Tibial artery (tissue), 4 donors: Measurements from ENCODE around the gene MYO1B.

Experiments used
- DNase-seq, 2 donors: peaks; one replicate each; pipeline ENCODE4 v3.0.0-alpha.2; 2019
- H3K27ac ChIP-seq, 2 donors: fragments of 200-600 bp; sonication (generic) in 1 of 2; 1 replicate in 1 of 2; 2 replicates in 1 of 2; pipeline ENCODE4 v1.5.1; 2018 to 2019; ENCODE audit warnings: mild to moderate bottlenecking in 1 of 2
- H3K27me3 ChIP-seq, 2 donors: fragments of 200-600 bp; sonication (generic) in 1 of 2; one replicate each; pipeline versions ENCODE4 v1.5.1 to v1.6.0; 2016 to 2019
- H3K36me3 ChIP-seq, 3 donors: fragments of 200-600 bp; sonication (generic) in 2 of 3; one replicate each; pipeline ENCODE4 v1.5.1; 2016 to 2019; ENCODE audit warnings: mild to moderate bottlenecking in 2 of 3
- H3K4me1 ChIP-seq, 4 donors: fragments of 200-600 bp; sonication (generic) in 2 of 4; 1 replicate in 3 of 4; 2 replicates in 1 of 4; pipeline ENCODE4 v1.5.1; 2016 to 2019
- H3K4me3 ChIP-seq, 2 donors: fragments of 200-600 bp; sonication (generic) in 1 of 2; 1 replicate in 1 of 2; 2 replicates in 1 of 2; pipeline ENCODE4 v1.5.1; 2018 to 2019; ENCODE audit warnings: mild to moderate bottlenecking in 2 of 2
- H3K9me3 ChIP-seq, 3 donors: fragments of 200-600 bp; sonication (generic) in 1 of 3; one replicate each; pipeline ENCODE4 v1.5.1; 2016 to 2019
- CTCF ChIP-seq, 2 experiments: fragments of 200-600 bp in 1 of 2; fragments of 450-650 bp in 1 of 2; IDR thresholded peaks; one replicate each; pipeline ENCODE4 v1.5.1; 2017 to 2019; ENCODE audit warnings: antibody characterized with exemption in 2 of 2, mild to moderate bottlenecking in 1 of 2, moderate library complexity in 1 of 2
- intact Hi-C: fragments of 100-400 bp; cut with DNase I; formaldehyde crosslinking; loops from one replicate; pipeline ENCODE4 v1.15.0; 2023; ENCODE audit warnings: low total_unique reads

The MYO1B gene

GRCh38 chr2:191369034-191369433 lies 123.8 kb downstream of the MYO1B start:
- peaks cover 0 to 50% (median 14%) of the 10 kb centered on the region in 4 donors for H3K4me1 ChIP-seq
- intact Hi-C loops, result no loop called here
- no peaks in the 10 kb centered on the region for H3K9me3 ChIP-seq
- H3K27ac ChIP-seq, result no peak overlapping the region
- no peak for TF ChIP-seq CTCF (IDR thresholded peaks at IDR 0.05)
- H3K27me3 ChIP-seq, result no peaks in the 10 kb centered on the region
- peaks cover 0 to 8% (median 0%) of the 10 kb centered on the region in 3 donors for H3K36me3 ChIP-seq
- no peak for DNase-seq
- H3K4me3 ChIP-seq, result no peak overlapping the region

GRCh38 chr2:191374366-191374765 lies 129.2 kb downstream of the MYO1B start:
- H3K36me3 ChIP-seq, result no peaks in the 10 kb centered on the region
- no peak overlapping the region for H3K4me3 ChIP-seq
- no peak for DNase-seq
- peaks cover 0 to 34% (median 15%) of the 10 kb centered on the region in 4 donors for H3K4me1 ChIP-seq
- TF ChIP-seq CTCF (IDR thresholded peaks at IDR 0.05), result no peak
- no peaks in the 10 kb centered on the region for H3K9me3 ChIP-seq
- H3K27ac ChIP-seq, result no peak overlapping the region
- H3K27me3 ChIP-seq, result no peaks in the 10 kb centered on the region
- intact Hi-C loops, result no loop called here

- intact Hi-C loops, result no loop called here
- DNase-seq, result no peak
- no peaks in the 10 kb centered on the region for H3K9me3 ChIP-seq
- peaks cover 0 to 40% (median 15%) of the 10 kb centered on the region in 4 donors for H3K4me1 ChIP-seq
- no peak overlapping the region for H3K27ac ChIP-seq
- H3K36me3 ChIP-seq, result no peaks in the 10 kb centered on the region
- H3K4me3 ChIP-seq, result no peak overlapping the region
- H3K27me3 ChIP-seq, result no peaks in the 10 kb centered on the region
- TF ChIP-seq CTCF (IDR thresholded peaks at IDR 0.05), result no peak
Measured at GRCh38 chr2:191374939-191375338, 129.7 kb downstream of the MYO1B start.

GRCh38 chr2:191376981-191377629 lies 131.9 kb downstream of the MYO1B start:
- Histone ChIP-seq H3K4me1 (peaks cover 0 to 35% (median 15%) of the 10 kb centered on the region in 4 donors), H3K9me3 (no peaks in the 10 kb centered on the region), H3K36me3 (no peaks in the 10 kb centered on the region), H3K4me3 (no peak overlapping the region), H3K27me3 (no peaks in the 10 kb centered on the region), H3K27ac (peak overlapping the region; percentile 48 to 59)
- DNase-seq, result peak; percentile 88 to 89
- intact Hi-C loops, result no loop called here
- TF ChIP-seq CTCF (IDR thresholded peaks at IDR 0.05), result no peak

GRCh38 chr2:191379375-191379774 lies 134.2 kb downstream of the MYO1B start:
- Histone ChIP-seq H3K27me3 (no peaks in the 10 kb centered on the region), H3K27ac (peak overlapping the region in 1 of 2 donors; percentile 13), H3K4me3 (no peak overlapping the region), H3K36me3 (no peaks in the 10 kb centered on the region), H3K9me3 (no peaks in the 10 kb centered on the region), H3K4me1 (peaks cover 0 to 53% (median 16%) of the 10 kb centered on the region in 4 donors)
- no peak for TF ChIP-seq CTCF (IDR thresholded peaks at IDR 0.05)
- intact Hi-C loops, result no loop called here
- DNase-seq, result no peak
